ENCODE data around the gene BRCC3.

- TF ChIP-seq CTCF (IDR thresholded peaks at IDR 0.05) = no peak
- TF ChIP-seq POLR2A (IDR thresholded peaks at IDR 0.05) = no peak
Measured at GRCh38 chrX:155108427-155108826, 37.1 kb downstream of the BRCC3 start.
